ENCODE measurements around the gene FXYD5.

Gene FXYD5

GRCh38 chr19:35157431-35157830 lies 2.9 kb downstream of the FXYD5 start:
- no peak for DNase-seq

DNA sequence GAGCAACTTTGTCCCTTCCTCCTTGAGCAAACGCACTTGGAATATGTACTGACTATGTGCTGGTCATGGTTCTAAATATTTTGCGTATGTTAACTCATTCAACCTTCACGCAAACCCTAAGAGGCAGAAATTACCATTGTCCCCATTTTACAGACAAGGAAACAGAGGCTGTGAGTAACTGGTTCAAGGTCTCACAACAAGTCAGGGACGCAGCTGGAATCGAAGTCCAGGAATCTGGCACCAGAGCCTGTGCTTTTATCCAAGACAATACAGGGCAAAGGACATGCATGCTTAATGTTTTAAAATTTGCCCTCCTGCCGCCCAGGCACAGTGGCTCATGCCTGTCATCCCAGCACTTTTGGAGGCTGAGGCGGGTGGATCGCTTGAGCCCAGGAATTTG lies 5.1 kb downstream of the FXYD5 start:
- DNase-seq = no peak

DNA sequence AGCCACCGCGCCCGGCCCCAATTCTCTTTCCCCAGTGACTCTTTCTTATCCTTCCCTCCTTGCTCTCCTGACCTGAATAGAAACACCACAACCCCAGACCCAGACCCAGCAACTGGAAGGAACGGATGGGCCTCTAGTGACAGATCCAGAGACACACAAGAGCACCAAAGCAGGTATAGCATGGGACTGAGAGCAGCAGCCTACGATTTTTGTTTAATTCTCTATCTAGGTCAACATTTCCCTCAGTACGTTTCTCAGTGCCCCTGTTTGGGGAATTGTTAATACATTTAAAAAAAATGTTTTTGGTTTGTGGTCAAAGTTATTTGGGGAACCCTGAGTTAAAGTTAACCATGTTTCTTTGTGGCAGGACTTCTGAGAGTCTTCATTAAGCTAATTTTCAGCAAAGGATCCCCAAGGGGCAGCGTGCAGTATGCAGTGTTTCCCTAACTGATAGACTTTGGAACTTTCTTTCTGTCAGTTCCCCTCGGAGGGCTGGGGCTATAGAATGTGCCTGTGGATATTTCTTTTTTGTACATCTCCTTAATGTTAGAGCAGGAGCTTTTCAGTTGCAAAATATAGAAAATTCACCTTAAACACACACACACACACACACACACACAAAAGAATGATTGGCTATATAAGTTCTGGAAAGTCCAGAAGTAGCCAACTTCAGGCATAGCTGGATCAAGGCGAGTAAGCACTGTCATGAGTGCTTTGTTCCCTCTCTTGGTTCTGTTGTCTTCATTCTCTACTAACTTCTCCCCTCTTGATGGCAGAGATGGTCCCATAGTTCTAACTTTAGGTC lies 6.3 kb downstream of the FXYD5 start:
- DNase-seq = no peak

- no peak for DNase-seq
These were observed 6.9 kb downstream of the FXYD5 start for GRCh38 chr19:35161434-35161743.

- no peak for DNase-seq
These were observed 8.2 kb downstream of the FXYD5 start for GRCh38 chr19:35162471-35163326.

- no peak for DNase-seq
These were observed 9.9 kb downstream of the FXYD5 start for GRCh38 chr19:35164418-35164817.

DNA sequence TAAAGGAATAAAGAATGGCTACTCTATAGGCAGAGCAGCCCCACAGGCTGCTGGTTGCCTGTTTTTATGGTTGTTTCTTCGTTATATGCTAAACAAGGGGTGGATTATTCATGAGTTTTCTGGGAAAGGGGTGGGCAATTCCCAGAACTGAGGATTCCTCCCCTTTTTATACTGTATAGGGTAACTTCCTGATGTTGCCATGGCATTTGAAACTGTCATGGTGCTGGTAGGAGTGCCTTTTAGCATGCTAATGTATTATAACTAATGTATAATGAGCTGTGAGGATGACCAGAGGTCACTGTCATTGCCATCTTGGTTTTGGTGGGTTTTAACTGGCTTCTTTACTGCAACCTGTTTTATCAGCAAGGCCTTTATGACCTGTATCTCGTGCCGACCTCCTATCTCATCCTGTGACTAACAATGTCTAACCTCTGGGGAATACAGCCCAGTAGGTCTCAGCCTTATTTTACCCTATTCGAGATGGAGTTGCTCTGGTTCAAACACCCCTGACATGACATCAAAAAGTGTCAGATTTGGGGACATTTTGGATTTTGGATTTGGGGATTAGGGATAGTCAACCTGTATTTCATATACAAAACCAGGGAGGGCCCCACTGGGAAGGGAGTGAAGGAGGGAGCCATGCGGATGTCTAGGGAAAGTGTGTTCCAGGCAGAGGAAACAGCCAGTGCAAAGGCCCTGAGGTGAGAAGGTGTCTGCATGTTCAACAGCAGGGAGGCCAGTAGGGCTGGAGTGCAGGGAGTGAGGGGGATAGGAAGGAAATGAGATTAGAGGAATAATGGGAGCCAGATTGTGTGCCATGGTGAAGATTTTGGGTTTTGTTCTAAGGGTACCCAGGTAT lies 10.9 kb downstream of the FXYD5 start:
- no peak for DNase-seq

DNA sequence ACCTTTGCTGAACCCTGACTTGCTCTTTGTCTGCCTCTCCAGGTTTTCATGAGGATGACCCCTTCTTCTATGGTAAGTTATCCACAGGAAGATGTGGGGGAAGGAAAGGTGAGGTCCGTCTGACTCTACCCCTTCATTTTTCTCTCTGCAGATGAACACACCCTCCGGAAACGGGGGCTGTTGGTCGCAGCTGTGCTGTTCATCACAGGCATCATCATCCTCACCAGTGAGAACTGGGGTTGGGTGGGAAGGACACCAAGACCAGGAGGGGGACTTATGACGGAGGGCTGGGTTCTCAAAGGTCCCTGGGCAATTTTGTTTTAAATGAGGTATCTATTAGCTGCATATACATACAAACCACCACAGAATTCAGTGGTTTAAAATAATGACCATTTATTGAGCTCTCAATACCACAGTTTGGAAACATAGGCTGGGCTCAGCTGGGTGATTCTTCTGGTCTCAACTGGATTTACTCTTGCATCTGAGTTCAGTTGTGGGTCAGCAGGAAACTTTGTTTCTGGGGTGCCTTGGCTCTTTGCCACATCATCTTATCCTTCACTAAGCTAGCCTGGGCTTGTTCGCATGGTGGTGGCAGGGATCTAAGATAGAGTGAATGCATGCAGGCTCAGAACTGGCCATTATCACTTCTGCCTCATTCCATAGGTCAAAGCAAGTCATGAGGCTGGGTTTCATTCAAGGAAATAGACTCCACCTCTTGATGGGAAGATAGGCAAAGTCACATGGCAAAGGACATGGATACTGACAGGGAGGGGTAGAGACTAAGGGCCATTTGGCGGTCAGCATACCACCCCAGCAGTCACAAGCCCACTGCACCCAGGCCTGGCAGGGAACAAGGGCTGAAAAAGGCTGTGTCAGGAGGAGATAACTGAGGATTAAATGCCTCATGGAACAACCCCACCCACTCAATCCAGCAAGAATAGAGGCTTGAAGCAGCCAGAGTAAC lies 11.8 kb downstream of the FXYD5 start:
- DNase-seq = no peak

- DNase-seq = no peak
These were observed 12.9 kb downstream of the FXYD5 start for GRCh38 chr19:35167251-35168119.

- no peak for DNase-seq
These were observed 13.7 kb downstream of the FXYD5 start for GRCh38 chr19:35168196-35168595.

DNA sequence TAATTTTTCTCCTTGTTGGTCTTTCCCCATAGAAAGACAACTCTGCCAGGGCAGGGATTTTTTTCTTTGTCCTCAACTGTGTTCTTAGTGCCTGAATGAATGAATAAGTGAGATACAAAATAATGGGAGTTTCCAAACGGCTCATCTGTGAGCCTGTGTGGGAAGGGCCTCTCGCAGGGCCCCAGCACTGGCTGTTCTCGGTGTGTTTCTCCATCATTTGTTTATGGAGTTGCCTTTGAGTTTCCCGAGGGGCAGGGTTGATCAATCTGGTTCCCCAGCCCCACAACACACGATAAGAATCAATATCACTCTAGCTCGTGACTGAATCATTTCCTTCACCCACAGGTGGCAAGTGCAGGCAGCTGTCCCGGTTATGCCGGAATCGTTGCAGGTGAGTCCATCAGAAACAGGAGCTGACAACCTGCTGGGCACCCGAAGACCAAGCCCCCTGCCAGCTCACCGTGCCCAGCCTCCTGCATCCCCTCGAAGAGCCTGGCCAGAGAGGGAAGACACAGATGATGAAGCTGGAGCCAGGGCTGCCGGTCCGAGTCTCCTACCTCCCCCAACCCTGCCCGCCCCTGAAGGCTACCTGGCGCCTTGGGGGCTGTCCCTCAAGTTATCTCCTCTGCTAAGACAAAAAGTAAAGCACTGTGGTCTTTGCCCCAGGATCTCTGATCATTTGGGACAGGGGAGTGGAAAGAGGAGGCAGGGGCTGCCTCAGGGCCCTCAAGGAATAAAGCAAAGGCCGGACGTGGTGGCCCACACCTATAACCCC lies 14.9 kb downstream of the FXYD5 start:
- no peak for DNase-seq

DNA sequence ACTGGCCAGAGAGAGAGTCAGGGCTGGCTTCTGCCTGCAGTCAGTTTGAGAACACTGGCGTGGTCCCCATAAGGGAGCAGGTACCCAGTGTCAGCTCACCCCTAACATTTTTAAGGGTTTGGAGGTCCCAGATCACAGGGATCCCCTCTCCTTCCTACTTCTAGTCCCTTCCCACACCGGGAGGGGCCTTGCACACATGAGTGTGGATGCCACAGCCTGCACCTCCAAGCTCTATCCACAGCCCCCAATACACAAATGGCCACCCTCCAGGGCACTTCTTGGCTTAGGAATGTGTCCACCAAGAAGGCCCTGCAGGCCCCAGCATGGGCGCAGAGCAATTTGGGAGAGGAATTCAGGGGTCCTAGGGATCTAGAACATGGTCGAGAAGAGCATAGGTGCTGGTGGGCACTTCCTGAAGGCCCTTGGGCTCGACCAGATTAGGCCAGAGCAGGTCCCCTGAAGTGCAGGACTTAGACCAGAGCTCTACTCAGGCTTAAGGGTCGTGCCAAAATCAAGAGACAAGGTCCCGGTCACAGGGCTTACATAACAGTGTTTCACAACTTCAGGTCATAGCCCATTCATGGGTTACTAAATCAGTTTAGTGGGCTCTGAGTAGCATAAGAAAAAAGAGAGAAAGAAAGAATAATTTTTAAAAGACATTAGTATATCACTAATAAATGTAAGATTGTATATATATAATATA lies 16.0 kb downstream of the FXYD5 start:
- DNase-seq = no peak

GRCh38 chr19:35171730-35172129 lies 17.2 kb downstream of the FXYD5 start:
- no peak for DNase-seq

GRCh38 chr19:35174226-35174625 lies 19.7 kb downstream of the FXYD5 start:
- DNase-seq = no peak

DNA sequence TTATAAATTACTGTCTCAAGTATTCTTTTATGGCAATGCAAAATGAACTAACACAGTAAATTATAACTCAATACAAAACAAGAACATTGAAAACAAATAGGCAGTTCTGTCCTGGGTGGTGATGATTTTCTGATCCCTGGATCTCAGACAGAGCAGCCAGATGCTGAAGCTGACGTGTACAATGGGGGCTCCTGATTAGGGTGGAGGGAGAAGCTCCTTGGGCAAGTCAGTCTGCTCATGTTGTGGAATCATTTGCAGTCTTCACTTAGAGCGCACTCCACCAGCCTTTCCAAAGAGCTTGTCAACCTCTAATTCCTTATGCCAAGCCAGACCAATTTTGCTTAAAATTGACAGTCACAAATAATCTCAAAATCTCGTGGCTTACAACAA lies 21.6 kb downstream of the FXYD5 start:
- DNase-seq = no peak

DNA sequence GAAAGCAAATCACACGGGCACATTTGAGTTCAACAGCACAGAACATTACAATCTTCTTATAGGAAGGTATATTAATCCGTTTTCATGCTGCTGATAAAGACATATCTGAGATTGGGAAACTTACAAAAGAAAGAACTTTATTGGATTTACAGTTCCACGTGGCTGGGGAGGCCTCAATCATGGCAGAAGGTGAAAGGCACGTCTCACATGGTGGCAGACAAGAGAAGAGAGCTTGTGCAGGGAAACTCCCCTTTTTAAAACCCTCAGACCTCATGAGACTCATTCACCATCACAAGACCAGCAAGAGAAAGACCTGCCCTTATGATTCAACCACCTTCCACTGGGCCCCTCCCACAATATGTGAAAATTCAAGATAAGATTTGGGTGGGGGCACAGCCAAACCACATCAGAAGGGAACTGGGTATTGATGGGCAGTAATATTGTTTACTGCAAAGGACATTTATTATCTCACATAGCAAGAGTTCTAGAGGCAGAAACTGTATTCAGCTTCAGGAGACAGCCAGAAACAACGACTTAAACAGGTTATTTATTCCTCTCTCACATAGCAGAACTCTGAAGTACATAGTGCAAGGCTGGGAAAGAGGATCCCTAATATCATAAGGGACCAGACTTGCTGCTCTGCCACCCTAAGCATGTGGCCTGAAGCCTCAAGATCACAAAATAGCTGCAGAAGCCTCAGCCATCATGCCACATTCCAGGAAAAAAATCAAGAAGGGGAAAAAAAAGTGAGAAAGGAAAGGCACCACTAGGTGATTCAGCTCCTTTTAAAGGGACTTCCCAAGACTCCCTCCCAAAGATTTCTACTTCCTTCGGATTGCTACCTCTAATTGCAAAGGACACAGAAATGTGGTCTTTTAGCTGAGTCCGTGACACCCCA lies 23.1 kb downstream of the FXYD5 start:
- DNase-seq = no peak

- DNase-seq = no peak
These were observed 24.2 kb downstream of the FXYD5 start for GRCh38 chr19:35178701-35179100.

GRCh38 chr19:35179830-35180229 lies 25.3 kb downstream of the FXYD5 start:
- no peak for DNase-seq

DNA sequence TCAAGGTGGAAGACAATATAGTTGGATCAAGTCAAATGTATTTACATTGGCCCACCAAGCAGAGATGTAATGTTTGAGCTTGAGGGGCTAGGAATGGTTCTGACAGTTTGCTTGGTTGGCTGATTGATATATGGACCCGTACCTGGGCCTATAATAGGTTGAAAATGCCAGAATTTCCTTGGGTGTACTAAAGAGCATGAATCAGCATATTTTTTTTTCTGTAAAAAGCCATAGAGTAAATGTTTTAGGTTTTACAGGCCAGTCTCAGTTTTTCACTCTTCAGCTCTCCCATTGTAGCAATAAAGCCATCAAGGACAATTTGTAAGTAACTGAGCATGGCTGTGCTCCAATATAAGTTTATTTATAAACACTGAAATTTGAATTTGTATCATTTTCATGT lies 26.9 kb downstream of the FXYD5 start:
- no peak for DNase-seq

All from activated effector memory CD4-positive, alpha-beta T cell treated with Interleukin-2 at 50 U/mL for 16 hours (primary cell).